ENCODE results near the gene PARD3B. TPM values are rescaled to one million over a fixed set of nuclear protein-coding genes. Genes with fewer than 3 reads are reported as not detected.

The PARD3B gene
- total and polyA plus RNA-seq, 2 of the 8 experiments (the other 6 are each of a cell fraction or from before 2014, with no cell fraction given): 1.2 to 5.7 TPM

DNA sequence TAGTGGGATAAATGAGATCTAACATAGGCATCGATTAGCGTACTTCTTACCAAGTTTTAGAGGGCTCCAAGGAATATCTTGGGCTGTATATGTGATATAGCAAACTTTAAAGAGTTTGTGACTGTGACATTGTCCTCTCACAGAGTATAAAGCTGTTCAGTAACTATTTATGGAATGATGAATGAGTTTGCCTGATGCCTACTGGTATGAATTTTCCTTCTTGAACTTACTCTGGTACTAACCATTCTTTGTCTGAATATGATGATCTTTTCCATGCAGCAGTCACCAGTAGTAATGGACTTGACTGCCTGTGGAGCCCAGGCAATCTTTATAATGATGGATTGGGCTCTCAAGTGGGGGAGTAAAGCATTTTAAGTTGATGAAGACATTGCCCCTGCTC, 120.5 kb downstream of the PARD3B start:
- Histone ChIP-seq H3K4me1 (replicated peaks in 1 of 4; ENCODE audit: control insufficient read depth in 3 of 4, insufficient read depth in 4 of 4, low read length in 3 of 4) (peaks cover 0 to 5% (median 0%) of the 10 kb centered on the region in 4 experiments; a peak in 1 of 7 replicates), H3K23ac (ENCODE audit: insufficient read length) (no peak overlapping the region), H3K27ac (ENCODE audit: low read depth, low read length) (no peak overlapping the region), H3K23me2 (ENCODE audit: low read depth, low read length) (no peaks in the 10 kb centered on the region), H3K9ac (replicated peaks in 1 of 4; ENCODE audit: extremely low read depth in 1 of 4, low read depth in 3 of 4, low read length in 3 of 4) (no peak overlapping the region), H4K20me1 (replicated peaks in 1 of 2; ENCODE audit: control insufficient read depth in 1 of 2, insufficient read depth in 2 of 2, low read length in 2 of 2) (no peaks in the 10 kb centered on the region), H4K5ac (ENCODE audit: insufficient read length, low read depth, low read length) (no peak overlapping the region), H4K8ac (ENCODE audit: extremely low read depth, insufficient read depth, low read length) (no peak overlapping the region), H2AFZ (ENCODE audit: low read length) (no peak overlapping the region), H3K4me2 (ENCODE audit: insufficient read depth in 1 of 2, low read depth in 2 of 2, low read length in 2 of 2) (no peak overlapping the region), H2BK20ac (ENCODE audit: low read length) (no peak overlapping the region), H2BK120ac (replicated peaks; ENCODE audit: low read depth, low read length) (no peak overlapping the region), H2BK12ac (ENCODE audit: low read depth, low read length) (no peak overlapping the region; the same call in 1 of the 2 replicates), H3K79me1 (ENCODE audit: low read depth, low read length) (no peaks in the 10 kb centered on the region), H2BK5ac (ENCODE audit: low read depth, low read length) (no peak overlapping the region), H3K9me3 (ENCODE audit: insufficient read depth in 2 of 2, low read depth in 1 of 2, low read length in 1 of 2) (no peaks in the 10 kb centered on the region), H3K4ac (replicated peaks; ENCODE audit: insufficient read length, low read depth, low read length) (no peak overlapping the region), H2AK5ac (ENCODE audit: low read depth, low read length) (no peak overlapping the region), H3K56ac (replicated peaks; ENCODE audit: insufficient read length, low read depth, low read length) (no peak overlapping the region), H2BK15ac (ENCODE audit: low read length) (no peak overlapping the region), H3K14ac (ENCODE audit: insufficient read length) (no peak overlapping the region), H3K18ac (ENCODE audit: extremely low read depth, low read length) (no peak overlapping the region), H3K4me3 (ENCODE audit: extremely low read depth in 1 of 4, insufficient read depth in 2 of 4, low read depth in 3 of 4, low read length in 4 of 4) (no peak overlapping the region), H4K91ac (replicated peaks; ENCODE audit: insufficient read length, low read length) (no peak overlapping the region), H3K79me2 (ENCODE audit: control insufficient read depth in 1 of 2, insufficient read depth in 2 of 2, low read length in 2 of 2) (no peaks in the 10 kb centered on the region), H3K36me3 (ENCODE audit: control insufficient read depth in 2 of 4, insufficient read depth in 4 of 4, low read length in 3 of 4) (no peaks in the 10 kb centered on the region), H3K27me3 (replicated peaks in 1 of 4; ENCODE audit: control insufficient read depth in 3 of 4, extremely low read depth in 1 of 4, insufficient read depth in 3 of 4, low read length in 3 of 4) (no peaks in the 10 kb centered on the region)
- FAIRE-seq (no peak), DNase-seq (ENCODE audit: low read depth in 1 of 2, low spot score in 2 of 2) (no peak)
- POLR2A ChIA-PET (ENCODE audit: partially characterized antibody): no interaction called here
- 98% methylated on average over 2 of the region's 2 CpGs; no CpG with 5 or more reads in 1 of the 2 experiments for WGBS, 2 experiments (ENCODE audit: extremely low coverage in 1 of 2, insufficient coverage in 1 of 2, insufficient read length in 1 of 2, insufficient replicate concordance in 2 of 2, low coverage in 1 of 2, low lambda C conversion rate in 2 of 2, missing lambda C conversion rate in 1 of 2)
- TF ChIP-seq SRF (IDR thresholded peaks at IDR 0.05; ENCODE audit: low read depth, low read length) (no peak), CREB1 (IDR thresholded peaks at IDR 0.05) (no peak), JUN (IDR thresholded peaks at IDR 0.05; ENCODE audit: low read depth, low read length) (no peak), MAFK (IDR thresholded peaks at IDR 0.05; ENCODE audit: low read depth, low read length) (no peak), RNF2 (IDR thresholded peaks at IDR 0.05; ENCODE audit: borderline replicate concordance, low read depth, low read length, missing control alignments, poor library complexity, severe bottlenecking) (no peak)
- CTCF ChIA-PET (ENCODE audit: partially characterized antibody): interaction anchor here (0.9 to 1.3 kb wide), 2 partner anchors 26 to 406 kb away, joined by 3 read pairs; no protein-coding TSS in a partner anchor

Data from H1 (cell line).